ENCODE data around the gene ALDH9A1.
"Not testable (repeated sequence)": the region's sequence is repeated elsewhere in the genome, so short reads cannot be mapped to it uniquely, and the experiment has no call there.

Gene ALDH9A1

DNA sequence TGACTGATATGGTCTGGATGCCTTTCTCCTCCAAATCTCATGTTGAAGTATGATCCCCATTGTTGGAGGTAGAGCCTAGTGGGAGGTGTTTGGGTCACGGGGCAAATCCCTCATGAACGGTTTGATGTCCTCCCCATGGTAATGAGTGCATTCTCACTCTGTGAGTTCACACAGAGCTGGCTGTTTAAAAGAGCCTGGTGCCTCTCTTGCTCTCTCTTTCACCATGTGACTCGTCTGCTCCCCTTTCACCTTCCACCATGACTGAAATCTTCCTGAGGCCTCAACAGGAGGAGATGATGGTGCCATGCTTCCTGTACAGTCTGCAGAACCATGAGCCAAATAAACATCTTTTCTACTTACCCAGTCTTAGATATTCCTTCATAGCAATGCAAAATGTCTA lies 30.2 kb downstream of the ALDH9A1 start:
- no peak overlapping the region for H2AFZ ChIP-seq (ENCODE audit: low read length, unreplicated experiment)
- peaks cover 4% of the 10 kb centered on the region for H3K79me2 ChIP-seq (ENCODE audit: control insufficient read depth, insufficient read depth, low read length, unreplicated experiment)
- H3K27me3 ChIP-seq (ENCODE audit: insufficient read depth, low read length): no peaks in the 10 kb centered on the region
- H3K36me3 ChIP-seq (ENCODE audit: insufficient read depth, low read length): peaks cover 46% of the 10 kb centered on the region
- H3K4me3 ChIP-seq (ENCODE audit: low read depth, low read length): no peak overlapping the region
- H3K4me1 ChIP-seq (ENCODE audit: control insufficient read depth, insufficient read depth, low read length, unreplicated experiment): peaks cover 13% of the 10 kb centered on the region
- no peak overlapping the region for H3K27ac ChIP-seq (ENCODE audit: low read depth, low read length)

DNA sequence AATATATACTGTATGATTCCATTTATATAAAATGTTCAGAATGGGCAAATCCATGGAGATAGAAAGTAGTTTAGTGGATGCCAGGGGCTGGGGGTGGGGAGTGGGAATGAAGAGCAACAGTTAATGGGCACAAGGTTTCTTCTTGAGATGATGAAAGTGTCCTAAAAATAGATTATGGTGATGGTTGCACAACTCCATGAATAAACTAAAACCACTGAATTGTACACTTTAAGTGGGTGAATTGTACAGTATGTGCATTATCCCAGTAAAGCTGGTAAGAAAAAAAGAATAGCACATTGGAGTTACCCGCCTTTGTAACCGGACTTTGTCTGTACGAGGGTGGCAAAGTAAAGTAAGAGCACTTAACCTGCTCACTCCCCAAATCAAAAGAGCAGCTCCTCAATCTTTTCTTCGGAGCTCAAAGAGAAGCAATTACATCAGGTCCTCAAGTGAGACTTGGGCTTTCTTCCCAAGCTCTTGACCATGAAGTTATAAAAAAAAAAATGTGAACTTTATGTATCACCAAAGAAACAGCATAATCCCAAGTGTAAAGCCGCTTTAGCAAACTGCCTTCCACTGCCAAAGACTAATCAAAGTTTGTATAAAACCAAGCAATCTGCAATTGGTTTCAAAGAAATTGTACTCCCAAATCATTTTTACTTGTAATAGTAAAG lies 32.1 kb downstream of the ALDH9A1 start:
- Histone ChIP-seq H3K27ac (ENCODE audit: low read depth, low read length) (peak overlapping the region; percentile 18; the same call in 1 of the 2 replicates), H2AFZ (ENCODE audit: low read length, unreplicated experiment) (no peak overlapping the region), H3K27me3 (ENCODE audit: insufficient read depth, low read length) (no peaks in the 10 kb centered on the region), H3K79me2 (ENCODE audit: control insufficient read depth, insufficient read depth, low read length, unreplicated experiment) (peaks cover 4% of the 10 kb centered on the region), H3K4me3 (ENCODE audit: low read depth, low read length) (no peak overlapping the region), H3K4me1 (ENCODE audit: control insufficient read depth, insufficient read depth, low read length, unreplicated experiment) (peaks cover 13% of the 10 kb centered on the region), H3K36me3 (ENCODE audit: insufficient read depth, low read length) (peaks cover 52% of the 10 kb centered on the region)

DNA sequence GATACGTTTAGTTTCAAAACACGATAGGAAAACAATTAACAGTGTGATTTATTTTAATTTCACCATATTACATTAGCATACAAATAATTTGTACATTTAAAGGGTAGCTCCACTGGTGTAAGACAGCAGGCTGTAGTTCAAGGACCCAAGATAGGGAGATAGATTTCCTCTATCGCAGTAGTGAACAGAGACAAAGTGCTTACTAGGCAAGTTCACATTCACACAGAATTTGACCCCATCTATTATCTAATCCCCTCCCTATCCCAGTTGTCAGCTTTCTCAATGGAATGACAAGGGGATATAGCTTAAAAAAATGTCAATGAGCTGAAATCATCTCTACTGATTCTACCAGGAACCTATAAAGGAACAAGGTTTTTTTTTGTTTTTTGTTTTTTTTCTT lies 36.2 kb downstream of the ALDH9A1 start:
- no peak overlapping the region for H2AFZ ChIP-seq (ENCODE audit: low read length, unreplicated experiment)
- no peak overlapping the region for H3K4me3 ChIP-seq (ENCODE audit: low read depth, low read length)
- no peaks in the 10 kb centered on the region for H3K27me3 ChIP-seq (ENCODE audit: insufficient read depth, low read length)
- H3K36me3 ChIP-seq (ENCODE audit: insufficient read depth, low read length): peaks cover 39% of the 10 kb centered on the region
- no peak overlapping the region for H3K27ac ChIP-seq (ENCODE audit: low read depth, low read length)
- H3K4me1 ChIP-seq (ENCODE audit: control insufficient read depth, insufficient read depth, low read length, unreplicated experiment): peaks cover 13% of the 10 kb centered on the region
- peaks cover 4% of the 10 kb centered on the region for H3K79me2 ChIP-seq (ENCODE audit: control insufficient read depth, insufficient read depth, low read length, unreplicated experiment)

DNA sequence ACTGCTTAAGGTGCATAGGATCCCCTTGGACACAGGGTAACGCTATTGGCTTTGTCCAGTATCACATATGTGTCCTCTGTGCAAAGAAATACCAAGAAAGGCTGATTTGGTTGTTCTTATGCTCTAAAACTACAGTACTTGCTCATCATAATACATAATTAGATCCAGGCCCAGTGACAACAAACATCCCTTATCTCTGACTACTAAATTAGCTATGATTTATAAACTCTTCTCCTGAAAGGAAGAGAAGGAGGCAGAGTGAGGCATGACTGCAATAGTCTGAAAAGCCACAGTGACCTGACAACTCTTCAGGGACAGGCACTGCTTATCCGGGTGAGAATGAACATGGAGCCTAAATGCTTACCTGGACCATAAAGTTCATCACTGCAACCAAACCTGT lies 36.7 kb downstream of the ALDH9A1 start:
- Histone ChIP-seq H3K4me3 (ENCODE audit: low read depth, low read length) (no peak overlapping the region), H3K36me3 (ENCODE audit: insufficient read depth, low read length) (peaks cover 36% of the 10 kb centered on the region), H3K27me3 (ENCODE audit: insufficient read depth, low read length) (no peaks in the 10 kb centered on the region), H3K27ac (ENCODE audit: low read depth, low read length) (no peak overlapping the region), H2AFZ (ENCODE audit: low read length, unreplicated experiment) (no peak overlapping the region), H3K79me2 (ENCODE audit: control insufficient read depth, insufficient read depth, low read length, unreplicated experiment) (peaks cover 4% of the 10 kb centered on the region), H3K4me1 (ENCODE audit: control insufficient read depth, insufficient read depth, low read length, unreplicated experiment) (peaks cover 11% of the 10 kb centered on the region)

DNA sequence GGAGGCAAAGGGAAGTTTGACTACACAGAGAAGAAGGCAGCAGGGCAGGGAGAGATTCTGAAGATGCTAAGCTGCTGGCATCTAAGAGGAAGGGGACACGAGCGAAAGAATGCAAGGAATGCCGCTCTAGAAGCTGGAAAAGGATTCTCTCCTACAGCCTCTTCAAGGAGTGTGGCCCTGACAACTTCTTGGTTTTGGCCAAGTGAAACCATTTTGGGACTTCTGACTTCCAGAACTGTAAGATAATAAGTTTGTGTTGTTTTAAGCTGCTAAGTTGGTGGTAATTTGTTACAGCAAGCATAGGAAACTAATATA lies 38.8 kb downstream of the ALDH9A1 start:
- Histone ChIP-seq H2AFZ (ENCODE audit: low read length, unreplicated experiment) (no peak overlapping the region), H3K4me3 (ENCODE audit: low read depth, low read length) (no peak overlapping the region), H3K36me3 (ENCODE audit: insufficient read depth, low read length) (peaks cover 39% of the 10 kb centered on the region), H3K4me1 (ENCODE audit: control insufficient read depth, insufficient read depth, low read length, unreplicated experiment) (no peaks in the 10 kb centered on the region), H3K27ac (ENCODE audit: low read depth, low read length) (no peak overlapping the region), H3K27me3 (ENCODE audit: insufficient read depth, low read length) (no peaks in the 10 kb centered on the region), H3K79me2 (ENCODE audit: control insufficient read depth, insufficient read depth, low read length, unreplicated experiment) (no peaks in the 10 kb centered on the region)

DNA sequence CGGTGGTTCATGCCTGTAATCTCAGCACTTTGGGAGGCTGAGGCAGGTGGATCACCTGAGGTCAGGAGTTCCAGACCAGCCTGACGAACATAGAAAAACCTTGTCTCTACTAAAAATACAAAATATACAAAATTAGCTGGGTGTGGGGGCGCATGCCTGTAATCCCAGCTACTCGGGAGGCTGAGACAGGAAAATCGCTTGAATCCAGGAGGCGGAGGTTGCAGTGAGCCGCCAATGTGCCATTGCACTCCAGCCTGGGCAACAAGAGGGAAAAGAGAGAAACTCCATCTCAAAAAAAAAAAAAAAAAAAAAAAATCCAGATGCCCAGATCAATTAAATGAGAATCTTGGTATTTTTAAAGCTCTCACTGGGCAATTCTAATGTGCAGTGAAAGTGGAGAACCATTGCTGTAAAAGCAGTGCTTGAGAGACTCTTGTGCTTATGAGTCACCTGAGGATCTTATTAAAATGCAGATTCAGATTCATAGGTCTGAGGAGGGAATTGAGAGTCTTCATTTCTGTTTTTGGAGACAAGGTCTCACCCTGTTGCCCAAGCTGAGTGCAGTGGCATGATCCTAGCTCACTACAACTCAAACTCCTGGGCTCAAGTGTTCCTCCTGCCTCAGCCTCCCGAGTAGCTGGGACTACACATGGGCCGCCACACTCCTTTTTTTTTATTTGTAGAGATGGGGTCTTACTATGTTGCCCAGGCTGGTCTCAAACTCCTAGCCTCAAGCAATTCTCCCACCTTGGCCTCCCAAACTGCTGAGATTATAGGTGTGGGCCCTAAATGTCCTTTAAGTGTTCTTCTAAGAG lies 39.4 kb downstream of the ALDH9A1 start:
- not testable (repeated sequence) for H3K27ac ChIP-seq (ENCODE audit: low read depth, low read length); H3K4me3 ChIP-seq (ENCODE audit: low read depth, low read length); H3K79me2 ChIP-seq (ENCODE audit: control insufficient read depth, insufficient read depth, low read length, unreplicated experiment); H3K27me3 ChIP-seq (ENCODE audit: insufficient read depth, low read length); H2AFZ ChIP-seq (ENCODE audit: low read length, unreplicated experiment); H3K4me1 ChIP-seq (ENCODE audit: control insufficient read depth, insufficient read depth, low read length, unreplicated experiment)
- H3K36me3 ChIP-seq (ENCODE audit: insufficient read depth, low read length): peaks cover 39% of the 10 kb centered on the region

DNA sequence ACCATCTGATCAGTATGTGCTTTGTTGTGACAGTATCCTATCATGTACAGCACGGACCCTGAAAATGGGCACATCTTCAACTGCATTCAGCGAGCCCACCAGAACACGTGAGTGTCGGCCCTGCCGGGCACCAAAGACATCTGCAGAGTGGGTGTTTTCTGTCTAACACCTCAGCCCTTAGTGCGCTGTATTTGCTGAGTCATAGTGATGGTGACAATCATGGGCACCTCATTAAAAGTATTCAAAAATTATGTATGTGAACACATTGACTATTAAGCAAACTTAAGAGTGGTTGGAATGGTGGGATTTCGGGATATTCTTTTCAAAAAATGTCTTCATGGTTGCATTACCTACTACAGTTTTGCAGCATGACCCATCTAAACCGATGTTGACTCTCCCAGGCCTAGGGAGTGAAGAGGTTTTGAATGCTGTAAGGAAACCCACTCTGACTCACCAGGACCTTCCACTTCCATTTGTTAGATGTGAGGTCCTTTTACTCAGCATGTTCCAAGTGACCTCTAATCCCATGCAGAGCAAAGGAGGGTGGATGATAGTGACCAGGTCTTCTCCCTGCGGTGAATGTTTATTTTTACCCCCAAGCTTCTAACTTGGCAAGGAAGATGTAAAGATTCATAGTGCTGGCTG lies 47.3 kb downstream of the ALDH9A1 start:
- no peak overlapping the region for H2AFZ ChIP-seq (ENCODE audit: low read length, unreplicated experiment)
- H3K4me1 ChIP-seq (ENCODE audit: control insufficient read depth, insufficient read depth, low read length, unreplicated experiment): peaks cover 2% of the 10 kb centered on the region
- H3K27ac ChIP-seq (ENCODE audit: low read depth, low read length): no peak overlapping the region
- no peaks in the 10 kb centered on the region for H3K27me3 ChIP-seq (ENCODE audit: insufficient read depth, low read length)
- H3K36me3 ChIP-seq (ENCODE audit: insufficient read depth, low read length): peaks cover 31% of the 10 kb centered on the region
- no peak overlapping the region for H3K4me3 ChIP-seq (ENCODE audit: low read depth, low read length)
- H3K79me2 ChIP-seq (ENCODE audit: control insufficient read depth, insufficient read depth, low read length, unreplicated experiment): peaks cover 17% of the 10 kb centered on the region

DNA sequence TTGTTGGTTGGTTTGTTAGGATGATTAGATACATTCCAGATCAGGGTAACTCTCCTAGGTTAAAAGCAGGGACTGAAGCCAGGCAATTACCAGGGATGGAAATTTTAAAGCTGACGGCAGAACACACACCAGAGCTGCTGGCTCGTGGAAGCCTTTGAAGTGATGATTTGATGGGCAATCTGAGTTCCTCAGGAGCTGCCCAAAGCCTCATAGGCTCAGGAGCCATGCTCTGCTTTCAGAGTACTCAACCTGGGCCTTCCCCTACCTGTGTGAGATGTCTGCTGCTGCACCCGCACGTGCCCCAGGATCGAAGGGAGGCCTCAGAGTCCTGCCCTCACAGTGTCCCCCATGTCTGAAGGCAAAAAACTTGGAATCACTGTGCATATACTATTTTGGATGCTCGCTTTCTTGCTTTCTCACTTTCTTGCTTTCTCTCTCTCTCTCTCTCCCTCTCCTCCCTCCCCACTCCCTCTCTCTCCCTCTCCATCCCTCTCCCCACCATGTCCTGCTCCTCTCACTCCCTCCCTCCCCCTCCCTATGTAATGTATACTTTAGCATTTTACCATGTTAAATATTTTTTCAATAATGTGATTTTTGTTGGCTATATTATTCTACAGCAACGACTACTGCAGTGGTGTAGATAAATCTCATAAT lies 49.3 kb downstream of the ALDH9A1 start:
- H3K4me3 ChIP-seq (ENCODE audit: low read depth, low read length): no peak overlapping the region
- H3K36me3 ChIP-seq (ENCODE audit: insufficient read depth, low read length): peaks cover 18% of the 10 kb centered on the region; the same call in 1 of the 2 replicates
- H2AFZ ChIP-seq (ENCODE audit: low read length, unreplicated experiment): no peak overlapping the region
- H3K27me3 ChIP-seq (ENCODE audit: insufficient read depth, low read length): no peaks in the 10 kb centered on the region
- no peak overlapping the region for H3K27ac ChIP-seq (ENCODE audit: low read depth, low read length)
- H3K79me2 ChIP-seq (ENCODE audit: control insufficient read depth, insufficient read depth, low read length, unreplicated experiment): peaks cover 20% of the 10 kb centered on the region
- peaks cover 6% of the 10 kb centered on the region for H3K4me1 ChIP-seq (ENCODE audit: control insufficient read depth, insufficient read depth, low read length, unreplicated experiment)

DNA sequence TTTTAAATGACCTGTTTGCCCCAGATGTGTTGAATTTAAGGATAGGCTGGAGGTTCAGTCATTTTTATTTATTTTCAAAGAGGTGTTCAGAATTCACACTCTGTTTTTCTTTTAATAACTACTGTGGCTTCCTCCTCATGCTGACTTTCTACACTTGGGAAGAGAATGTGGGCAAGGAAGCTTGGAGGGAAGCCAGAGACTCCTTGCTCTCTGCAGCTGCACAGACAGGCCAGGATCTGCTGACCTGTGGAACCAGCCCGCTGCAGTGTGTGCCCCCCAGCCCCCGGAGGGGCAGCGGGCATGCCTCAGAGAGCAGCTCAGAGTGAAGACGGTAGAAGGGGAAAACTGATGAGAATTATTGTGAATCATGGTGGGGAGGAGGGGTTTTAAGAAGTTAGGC lies 50.4 kb downstream of the ALDH9A1 start:
- Histone ChIP-seq H3K4me3 (ENCODE audit: low read depth, low read length) (no peak overlapping the region), H2AFZ (ENCODE audit: low read length, unreplicated experiment) (no peak overlapping the region), H3K36me3 (ENCODE audit: insufficient read depth, low read length) (peaks cover 15% of the 10 kb centered on the region; the same call in 1 of the 2 replicates), H3K27me3 (ENCODE audit: insufficient read depth, low read length) (no peaks in the 10 kb centered on the region), H3K27ac (ENCODE audit: low read depth, low read length) (no peak overlapping the region), H3K79me2 (ENCODE audit: control insufficient read depth, insufficient read depth, low read length, unreplicated experiment) (peaks cover 24% of the 10 kb centered on the region), H3K4me1 (ENCODE audit: control insufficient read depth, insufficient read depth, low read length, unreplicated experiment) (peaks cover 6% of the 10 kb centered on the region)

DNA sequence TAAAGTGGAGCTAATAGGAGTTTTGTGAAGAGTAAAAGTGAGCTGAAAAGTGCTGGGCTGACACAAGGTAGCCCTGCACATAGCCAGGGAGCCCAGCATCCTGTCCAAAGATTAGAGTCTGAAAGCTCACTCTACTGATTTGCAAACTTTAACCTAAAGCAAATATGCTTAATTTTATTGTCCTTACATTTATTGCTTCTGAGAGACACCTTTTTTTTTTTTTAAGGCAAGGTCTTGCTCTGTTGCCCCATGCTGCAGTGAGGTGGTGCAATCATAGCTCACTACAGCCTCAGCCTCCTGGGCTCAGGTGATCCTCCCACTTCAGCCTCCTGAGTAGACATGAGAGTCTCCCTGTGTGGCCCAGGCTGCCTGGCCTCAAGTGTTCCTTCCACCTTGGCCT lies 50.8 kb downstream of the ALDH9A1 start:
- Histone ChIP-seq H3K36me3 (ENCODE audit: insufficient read depth, low read length) (peaks cover 15% of the 10 kb centered on the region; the same call in 1 of the 2 replicates), H3K27ac (ENCODE audit: low read depth, low read length) (no peak overlapping the region), H3K4me1 (ENCODE audit: control insufficient read depth, insufficient read depth, low read length, unreplicated experiment) (peaks cover 6% of the 10 kb centered on the region), H3K27me3 (ENCODE audit: insufficient read depth, low read length) (no peaks in the 10 kb centered on the region), H3K4me3 (ENCODE audit: low read depth, low read length) (no peak overlapping the region), H3K79me2 (ENCODE audit: control insufficient read depth, insufficient read depth, low read length, unreplicated experiment) (peaks cover 28% of the 10 kb centered on the region), H2AFZ (ENCODE audit: low read length, unreplicated experiment) (no peak overlapping the region)
